ENCODE data around the gene GFPT1.
A peak's percentile ranks its signal among the peaks of the same experiment; 100 is the strongest.

Gene GFPT1

GRCh38 chr2:69311024-69311416 is 76.0 kb downstream of the GFPT1 start:
- no peak for DNase-seq

- no peak for DNase-seq
These were observed 76.7 kb downstream of the GFPT1 start for GRCh38 chr2:69310111-69311023.

GRCh38 chr2:69309351-69310110 is 77.5 kb downstream of the GFPT1 start:
- no peak for DNase-seq

- DNase-seq, result no peak
These were observed 78.7 kb downstream of the GFPT1 start for GRCh38 chr2:69308338-69308737.

- DNase-seq, result no peak
These were observed 79.4 kb downstream of the GFPT1 start for GRCh38 chr2:69307579-69308064.

- peak; percentile 23 to 49 (median 33) for DNase-seq
These were observed 80.0 kb downstream of the GFPT1 start for GRCh38 chr2:69306822-69307578.

GRCh38 chr2:69306393-69306821 is 80.6 kb downstream of the GFPT1 start:
- no peak for DNase-seq

- no peak for DNase-seq
These were observed 81.2 kb downstream of the GFPT1 start for GRCh38 chr2:69305712-69306392.

- DNase-seq, result no peak
These were observed 81.9 kb downstream of the GFPT1 start for GRCh38 chr2:69305166-69305565.

- no peak for DNase-seq
These were observed 82.4 kb downstream of the GFPT1 start for GRCh38 chr2:69304656-69305055.

- no peak for DNase-seq
These were observed 86.4 kb downstream of the GFPT1 start for GRCh38 chr2:69300650-69301049.

GRCh38 chr2:69299772-69300516 is 87.1 kb downstream of the GFPT1 start:
- DNase-seq, result no peak

- no peak for DNase-seq
These were observed 88.2 kb downstream of the GFPT1 start for GRCh38 chr2:69298862-69299261.

GRCh38 chr2:69298261-69298660 is 88.8 kb downstream of the GFPT1 start:
- no peak for DNase-seq

GRCh38 chr2:69297216-69297615 is 89.8 kb downstream of the GFPT1 start:
- DNase-seq, result no peak

GRCh38 chr2:69296421-69296820 is 90.6 kb downstream of the GFPT1 start:
- no peak for DNase-seq

- no peak for DNase-seq
These were observed 94.8 kb downstream of the GFPT1 start for GRCh38 chr2:69292256-69292655.

GRCh38 chr2:69291721-69292120 is 95.3 kb downstream of the GFPT1 start:
- no peak for DNase-seq

GRCh38 chr2:69291004-69291650 is 95.9 kb downstream of the GFPT1 start:
- DNase-seq, result no peak

- DNase-seq, result no peak
These were observed 98.6 kb downstream of the GFPT1 start for GRCh38 chr2:69288429-69288828.

- DNase-seq, result no peak
These were observed 99.5 kb downstream of the GFPT1 start for GRCh38 chr2:69287544-69287943.

Data from activated CD4-positive, CD25-positive, alpha-beta regulatory T cell (primary cell).